Measurements from ENCODE around the gene IRF8. TPM values are rescaled to one million over a fixed set of nuclear protein-coding genes. Genes with fewer than 3 reads are reported as not detected.

Gene IRF8
- total RNA-seq, 1 donor from 2014 or later, result 43.1 TPM

DNA sequence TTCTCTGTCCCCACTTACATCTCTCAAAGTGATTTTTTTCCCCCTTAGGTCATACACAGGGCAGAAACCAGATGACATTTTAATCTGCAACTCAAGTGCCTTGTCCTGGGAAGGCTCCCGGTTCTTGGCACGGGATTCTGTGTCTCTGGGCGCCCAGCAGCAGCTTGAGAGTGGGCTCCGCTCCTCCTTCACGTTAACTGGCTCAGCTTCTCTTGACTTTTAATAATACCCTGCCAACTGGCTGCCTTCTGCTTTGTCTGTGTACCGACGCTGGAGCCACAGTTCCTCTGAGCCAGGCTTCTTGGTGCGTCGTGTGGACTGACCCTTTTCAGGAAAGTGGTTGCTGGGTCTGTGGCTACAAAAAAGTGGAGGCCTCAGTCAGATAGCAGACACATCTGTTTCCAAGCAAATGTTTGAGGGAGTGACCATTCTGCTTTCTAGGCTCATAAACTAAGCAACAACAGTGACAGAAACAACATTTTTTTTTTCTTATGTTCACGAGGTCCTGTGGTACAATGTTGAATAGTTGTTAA, 64.9 kb downstream of the IRF8 start:
- intact Hi-C loops (cut with DNase I), result no loop called here
- peaks cover 12% of the 10 kb centered on the region for H3K4me1 ChIP-seq
- H3K36me3 ChIP-seq, result no peaks in the 10 kb centered on the region
- H3K9me3 ChIP-seq, result no peaks in the 10 kb centered on the region
- H3K27ac ChIP-seq, result no peak overlapping the region
- ATAC-seq (peak; percentile 78), DNase-seq (peak; percentile 80)
- H3K4me3 ChIP-seq, result no peak overlapping the region
- TF ChIP-seq CTCF (IDR thresholded peaks at IDR 0.05), result no peak
- H3K27me3 ChIP-seq, result no peaks in the 10 kb centered on the region

DNA sequence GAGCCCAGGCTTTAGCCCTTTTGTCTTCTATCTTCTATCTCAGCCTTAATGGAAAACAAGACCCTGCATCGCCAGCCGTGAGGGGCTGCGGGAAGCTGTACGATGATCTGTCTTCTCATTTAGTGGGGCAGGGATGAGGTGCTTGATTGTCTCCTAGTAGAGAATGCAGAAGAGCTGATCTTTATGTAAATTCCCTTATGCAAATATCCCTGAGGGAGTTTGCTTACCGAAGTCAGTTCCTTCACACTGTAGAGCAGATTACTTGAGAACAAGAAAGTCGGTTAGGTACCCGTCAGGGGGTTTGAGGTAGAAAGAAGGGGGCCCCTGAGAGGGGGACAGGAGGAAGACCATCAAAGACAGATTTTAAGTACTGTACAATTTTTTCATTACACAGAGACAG, 66.2 kb downstream of the IRF8 start:
- DNase-seq (no peak), ATAC-seq (no peak)
- Histone ChIP-seq H3K27ac (no peak overlapping the region), H3K27me3 (no peaks in the 10 kb centered on the region), H3K4me3 (no peak overlapping the region), H3K4me1 (peaks cover 12% of the 10 kb centered on the region), H3K36me3 (no peaks in the 10 kb centered on the region), H3K9me3 (no peaks in the 10 kb centered on the region)
- TF ChIP-seq CTCF (IDR thresholded peaks at IDR 0.05), result no peak
- intact Hi-C loops (cut with DNase I), result no loop called here

GRCh38 chr16:85967111-85967510, 68.1 kb downstream of the IRF8 start:
- Histone ChIP-seq H3K27ac (no peak overlapping the region), H3K9me3 (no peaks in the 10 kb centered on the region), H3K4me3 (no peak overlapping the region), H3K36me3 (no peaks in the 10 kb centered on the region), H3K27me3 (no peaks in the 10 kb centered on the region), H3K4me1 (peaks cover 12% of the 10 kb centered on the region)
- ATAC-seq (peak; percentile 8), DNase-seq (no peak)
- no peak for TF ChIP-seq CTCF (IDR thresholded peaks at IDR 0.05)
- intact Hi-C loops (cut with DNase I), result no loop called here

GRCh38 chr16:85968041-85968920, 69.3 kb downstream of the IRF8 start:
- DNase-seq (no peak), ATAC-seq (no peak)
- Histone ChIP-seq H3K4me1 (peaks cover 11% of the 10 kb centered on the region), H3K9me3 (no peaks in the 10 kb centered on the region), H3K36me3 (no peaks in the 10 kb centered on the region), H3K27ac (no peak overlapping the region), H3K27me3 (no peaks in the 10 kb centered on the region), H3K4me3 (no peak overlapping the region)
- no peak for TF ChIP-seq CTCF (IDR thresholded peaks at IDR 0.05)
- intact Hi-C loops (cut with DNase I), result no loop called here

GRCh38 chr16:85969159-85969558, 70.2 kb downstream of the IRF8 start:
- DNase-seq (no peak), ATAC-seq (no peak)
- H3K4me1 ChIP-seq, result peaks cover 3% of the 10 kb centered on the region
- no peaks in the 10 kb centered on the region for H3K36me3 ChIP-seq
- no peaks in the 10 kb centered on the region for H3K27me3 ChIP-seq
- no peak overlapping the region for H3K4me3 ChIP-seq
- H3K9me3 ChIP-seq, result no peaks in the 10 kb centered on the region
- intact Hi-C loops (cut with DNase I), result no loop called here
- no peak overlapping the region for H3K27ac ChIP-seq
- no peak for TF ChIP-seq CTCF (IDR thresholded peaks at IDR 0.05)

Data from upper lobe of right lung (tissue), 1 donor.